Glomerular visceral epithelial cell (primary cell): ENCODE data around the gene LRMDA.

ENCODE experiments used
- DNase-seq: peaks from one replicate; pipeline ENCODE4 v3.0.0-alpha.2; 2016; ENCODE audit errors: extremely low spot score

The LRMDA gene

DNA sequence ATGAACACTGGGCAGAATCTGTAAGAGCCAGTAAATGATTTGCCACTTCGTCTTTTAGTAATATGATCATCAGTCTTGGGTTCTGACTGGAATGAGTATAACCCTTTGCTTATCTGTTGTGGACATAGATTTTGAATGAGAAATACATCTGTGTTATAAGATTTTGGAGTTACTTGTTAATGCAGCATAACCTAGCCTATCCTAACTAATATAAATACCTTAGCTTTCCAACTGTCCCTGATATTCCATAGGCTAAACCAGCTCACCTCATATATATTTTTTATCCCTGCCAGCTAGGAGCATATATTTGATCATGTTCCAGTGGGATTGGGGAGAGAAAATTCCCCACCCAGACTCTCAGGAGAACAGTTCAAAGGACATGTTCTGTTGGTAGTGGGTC, 15.1 kb downstream of the LRMDA start:
- no peak for DNase-seq

DNA sequence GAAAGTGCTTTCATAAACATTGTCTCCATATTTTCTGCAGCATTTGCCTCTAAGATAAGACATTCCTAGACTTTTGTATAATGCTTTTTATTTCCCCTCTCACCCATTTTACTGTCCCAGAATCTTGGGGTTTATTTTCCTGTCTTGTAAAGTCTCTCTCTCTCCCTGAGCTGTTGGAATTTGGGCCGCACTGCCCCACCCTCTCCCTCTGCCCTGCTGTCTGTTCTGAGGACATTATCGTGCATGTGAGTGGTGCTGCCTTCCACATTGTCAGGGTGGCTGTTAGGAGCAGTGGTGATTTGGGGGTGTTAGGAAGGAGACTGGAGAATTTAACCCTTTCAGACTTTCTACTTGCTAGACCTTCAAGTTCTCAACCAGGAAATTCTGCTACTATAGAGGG, 16.7 kb downstream of the LRMDA start:
- DNase-seq, result no peak

DNA sequence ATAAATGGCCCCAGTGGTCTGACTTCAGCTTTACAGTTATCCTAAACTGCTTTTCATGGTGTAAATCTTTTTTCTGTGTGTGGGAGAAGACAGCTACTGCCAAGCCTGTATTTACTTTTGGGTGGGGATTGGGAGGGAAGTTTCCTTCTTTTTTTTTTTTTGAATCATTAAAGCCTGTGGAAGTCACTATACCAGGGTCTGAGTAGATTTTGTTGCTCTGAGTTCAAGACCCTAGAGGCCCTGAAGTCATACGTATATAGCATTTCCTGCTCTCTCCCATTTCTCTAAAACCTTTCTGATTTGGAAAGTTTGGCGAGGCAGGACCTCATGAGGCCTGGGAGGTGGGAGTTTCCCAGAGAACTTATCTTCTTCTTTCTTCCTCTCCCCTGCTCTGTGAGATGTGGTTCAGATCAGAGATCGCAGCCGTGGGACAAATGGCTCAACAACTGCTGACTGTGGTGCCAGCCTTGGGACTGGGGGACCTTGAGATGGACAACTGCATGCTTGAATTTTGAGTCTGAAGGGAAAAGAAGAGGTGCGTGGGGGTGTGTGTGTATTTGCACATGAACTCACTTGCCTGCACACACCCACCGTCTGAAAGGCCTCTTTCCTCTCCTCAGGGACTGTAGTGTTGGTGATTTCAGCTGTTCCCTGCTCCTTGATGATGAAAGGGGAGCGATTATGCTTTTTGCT, 18.1 kb downstream of the LRMDA start:
- no peak for DNase-seq

DNA sequence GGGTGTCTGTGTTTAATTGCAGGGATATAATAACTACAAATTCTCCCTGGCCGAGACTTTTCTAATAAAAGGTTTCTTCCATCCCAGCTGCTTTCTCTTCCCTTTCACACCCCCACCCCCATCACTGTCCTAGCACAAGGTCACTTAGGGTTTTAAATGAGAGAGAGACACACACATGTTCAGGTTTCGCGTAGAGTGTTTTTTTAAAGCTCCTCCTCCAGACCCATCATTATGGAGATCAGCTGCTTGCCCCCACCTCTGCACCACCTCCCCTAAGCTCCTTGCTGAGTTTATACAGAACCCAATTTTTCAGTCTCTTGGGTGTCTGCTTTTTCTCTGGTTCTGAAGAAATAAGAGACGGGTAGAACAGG, 18.6 kb downstream of the LRMDA start:
- no peak for DNase-seq

DNA sequence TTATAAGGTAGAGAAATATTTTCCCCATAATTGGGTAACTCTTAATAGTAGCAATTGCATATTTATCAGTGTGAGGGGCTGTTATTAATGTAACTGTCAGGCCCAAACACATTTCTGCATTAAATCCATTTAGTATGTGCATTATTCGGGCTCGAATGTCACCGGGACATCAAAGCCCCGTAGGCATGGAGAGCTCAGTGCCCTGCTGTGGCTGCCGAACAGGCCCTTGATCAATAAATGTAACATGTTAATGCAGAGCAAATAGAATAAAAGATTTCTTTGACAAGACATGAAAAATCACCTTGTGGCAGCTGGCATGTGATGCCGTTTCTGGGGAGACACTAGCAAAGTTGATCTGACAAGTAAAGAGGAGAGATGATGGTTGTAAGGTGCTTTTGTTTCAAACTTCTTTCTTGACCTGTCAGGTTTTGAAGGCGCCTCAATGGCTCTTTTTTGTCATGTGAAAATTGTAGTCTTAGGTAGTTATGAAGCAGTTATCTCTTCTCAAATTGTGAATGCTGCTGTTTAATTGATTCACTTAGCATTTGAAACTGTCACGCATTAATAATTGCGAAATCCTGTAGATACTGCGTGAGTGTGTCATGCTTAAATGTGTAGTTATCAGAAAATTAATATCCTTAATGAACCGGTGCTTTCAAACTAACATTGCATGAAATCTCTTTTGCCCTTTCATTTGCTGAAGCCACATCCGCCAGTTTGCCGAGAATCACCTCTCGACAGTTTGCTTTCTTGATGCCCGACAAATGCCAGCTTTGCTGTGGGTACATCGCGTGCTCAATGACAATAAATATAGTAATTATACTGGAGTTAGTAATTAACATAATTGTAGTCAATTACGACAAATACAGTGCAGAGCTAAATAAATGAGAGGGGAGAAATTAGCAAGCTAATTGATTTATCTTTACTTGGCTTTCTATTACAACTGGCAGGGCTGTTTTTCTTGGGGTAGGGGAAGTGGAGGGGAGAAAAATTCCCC, 19.5 kb downstream of the LRMDA start:
- no peak for DNase-seq

DNA sequence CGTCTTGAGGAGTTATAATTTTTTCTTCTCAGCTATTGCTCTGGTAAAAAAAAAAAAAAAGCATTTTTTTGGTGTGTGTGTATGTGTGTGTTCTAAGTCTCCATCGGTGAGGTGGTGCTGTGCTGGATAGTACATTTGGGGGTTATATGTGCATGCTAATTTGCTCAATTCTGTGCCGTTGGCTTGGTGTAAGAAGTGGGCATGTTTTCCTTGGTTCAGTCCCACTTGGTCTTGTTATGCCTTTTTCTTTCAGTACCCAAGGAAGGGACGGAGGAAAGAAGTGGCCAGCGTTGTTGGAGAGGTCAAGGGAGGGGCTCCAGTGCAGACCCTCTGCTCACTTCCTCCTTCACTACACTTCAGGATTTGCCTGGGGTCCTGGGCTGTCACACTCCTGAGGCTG, 20.4 kb downstream of the LRMDA start:
- no peak for DNase-seq

DNA sequence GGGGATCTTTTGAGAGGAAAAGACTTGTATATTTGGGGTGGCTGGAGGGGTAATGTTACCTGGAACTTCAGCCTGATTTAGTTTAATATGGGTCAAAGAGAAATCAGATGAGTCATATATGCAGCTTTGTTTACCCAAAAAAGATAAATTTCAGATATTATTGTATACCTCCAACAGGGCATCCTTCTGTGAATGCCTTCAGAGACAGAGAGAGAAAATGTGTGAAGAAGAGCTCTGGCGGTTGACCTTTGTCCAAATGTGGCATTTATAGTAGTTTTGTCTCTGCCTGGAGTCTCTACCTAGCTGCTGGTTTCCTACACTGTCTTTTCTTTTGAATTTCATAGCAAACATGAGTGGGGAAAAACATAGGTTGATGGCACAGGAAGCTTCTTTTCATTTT, 21.6 kb downstream of the LRMDA start:
- DNase-seq, result no peak

DNA sequence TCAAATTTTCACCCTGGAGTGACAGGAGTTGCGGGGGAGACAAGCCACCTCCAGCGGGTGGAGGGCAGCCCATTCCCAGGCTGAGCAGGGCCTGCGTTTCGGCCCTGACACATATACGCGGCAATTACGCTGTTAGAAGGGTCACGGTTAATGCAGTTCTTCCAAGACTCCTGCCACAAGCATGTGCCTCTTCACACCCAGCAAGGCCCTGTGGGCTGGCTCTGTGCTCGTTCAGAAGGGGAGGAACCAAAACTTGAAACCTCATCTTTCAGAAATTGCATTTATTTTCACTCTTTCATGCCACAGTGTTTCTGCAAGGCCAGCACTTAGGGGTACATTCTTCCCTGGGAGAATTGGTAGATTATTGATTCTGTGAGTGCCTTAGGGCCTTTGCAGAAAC, 24.7 kb downstream of the LRMDA start:
- DNase-seq, result no peak

DNA sequence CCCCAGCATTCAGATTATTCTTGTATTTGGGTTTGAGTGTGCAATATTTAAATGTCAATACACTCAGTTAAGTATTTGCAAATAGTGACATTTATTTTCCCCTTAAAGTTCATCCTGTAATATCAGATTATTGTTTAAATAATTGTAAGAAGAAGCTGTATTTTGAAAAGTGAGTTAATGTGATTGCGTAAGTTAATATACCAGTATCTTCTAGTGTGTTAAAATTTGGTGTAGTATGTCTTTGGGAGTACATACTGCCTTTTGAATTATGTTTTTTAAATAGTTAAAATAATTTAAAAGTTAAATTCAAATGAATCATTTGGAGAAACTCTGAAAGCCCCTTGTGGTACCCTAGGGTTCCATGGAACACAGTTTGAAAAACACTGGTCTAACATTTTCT, 28.6 kb downstream of the LRMDA start:
- no peak for DNase-seq

DNA sequence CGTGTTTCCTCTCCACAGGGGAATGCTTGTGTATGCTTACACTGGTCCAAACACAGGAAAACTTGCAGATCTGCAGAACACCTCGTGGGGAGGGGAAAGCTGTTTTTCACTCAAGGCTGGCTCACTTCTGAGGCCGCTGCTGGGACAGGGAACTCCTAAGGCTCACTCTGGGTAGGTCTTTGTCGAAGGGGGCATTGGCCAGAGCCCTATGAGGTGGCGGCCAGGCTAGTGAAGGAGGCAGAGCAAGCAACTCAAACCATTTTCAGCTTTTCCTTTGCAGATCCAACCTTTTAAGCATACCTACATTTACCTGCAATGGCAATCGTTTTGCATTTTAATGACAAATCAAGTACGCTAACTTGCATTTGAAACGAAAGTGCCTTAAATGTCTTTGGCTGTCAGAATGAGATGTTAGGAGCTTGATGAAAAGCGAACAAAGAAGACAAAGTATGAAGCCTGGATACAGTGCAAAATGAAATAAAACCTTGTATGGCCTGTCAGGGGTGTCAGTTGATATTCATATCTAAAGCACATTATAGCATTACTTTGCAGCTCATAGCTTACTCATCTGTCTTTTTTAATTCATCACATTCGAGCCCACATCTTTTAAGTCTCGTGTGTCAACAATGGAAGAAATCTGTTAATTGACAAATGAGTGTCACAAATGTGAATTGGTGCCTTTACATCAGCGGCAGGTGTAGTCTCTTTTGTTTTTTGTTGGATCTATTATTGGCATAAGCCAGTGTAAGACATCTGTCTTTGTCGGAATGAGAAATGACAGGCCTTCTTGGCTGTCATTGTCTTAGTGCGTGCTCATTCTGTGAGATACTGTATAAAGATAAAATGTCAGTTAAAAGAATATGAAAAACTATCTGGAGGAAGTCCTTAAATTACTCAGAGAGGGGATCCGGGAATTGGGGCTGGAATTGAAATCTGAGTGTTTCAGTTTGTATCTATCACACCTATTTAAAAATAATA, 30.5 kb downstream of the LRMDA start:
- no peak for DNase-seq

DNA sequence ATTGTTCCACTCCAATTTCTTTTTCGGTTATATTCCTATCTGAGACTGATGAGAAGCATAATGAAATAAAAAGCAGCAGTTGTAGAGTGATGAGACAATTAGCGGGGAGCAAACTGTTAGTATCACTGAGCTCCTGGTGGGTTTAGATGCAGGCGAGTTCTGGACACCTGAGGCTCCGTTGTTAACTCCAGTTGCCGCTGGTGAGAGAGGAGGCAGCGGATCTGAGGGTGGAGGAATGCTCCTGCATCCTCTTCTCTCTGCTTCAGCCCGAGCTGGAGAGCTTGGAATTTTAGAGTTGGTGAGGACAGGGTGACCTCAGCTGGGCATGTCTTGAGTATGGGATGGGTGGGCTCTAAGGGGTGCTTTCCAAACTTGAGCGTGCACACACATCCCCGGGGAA, 31.4 kb downstream of the LRMDA start:
- no peak for DNase-seq

DNA sequence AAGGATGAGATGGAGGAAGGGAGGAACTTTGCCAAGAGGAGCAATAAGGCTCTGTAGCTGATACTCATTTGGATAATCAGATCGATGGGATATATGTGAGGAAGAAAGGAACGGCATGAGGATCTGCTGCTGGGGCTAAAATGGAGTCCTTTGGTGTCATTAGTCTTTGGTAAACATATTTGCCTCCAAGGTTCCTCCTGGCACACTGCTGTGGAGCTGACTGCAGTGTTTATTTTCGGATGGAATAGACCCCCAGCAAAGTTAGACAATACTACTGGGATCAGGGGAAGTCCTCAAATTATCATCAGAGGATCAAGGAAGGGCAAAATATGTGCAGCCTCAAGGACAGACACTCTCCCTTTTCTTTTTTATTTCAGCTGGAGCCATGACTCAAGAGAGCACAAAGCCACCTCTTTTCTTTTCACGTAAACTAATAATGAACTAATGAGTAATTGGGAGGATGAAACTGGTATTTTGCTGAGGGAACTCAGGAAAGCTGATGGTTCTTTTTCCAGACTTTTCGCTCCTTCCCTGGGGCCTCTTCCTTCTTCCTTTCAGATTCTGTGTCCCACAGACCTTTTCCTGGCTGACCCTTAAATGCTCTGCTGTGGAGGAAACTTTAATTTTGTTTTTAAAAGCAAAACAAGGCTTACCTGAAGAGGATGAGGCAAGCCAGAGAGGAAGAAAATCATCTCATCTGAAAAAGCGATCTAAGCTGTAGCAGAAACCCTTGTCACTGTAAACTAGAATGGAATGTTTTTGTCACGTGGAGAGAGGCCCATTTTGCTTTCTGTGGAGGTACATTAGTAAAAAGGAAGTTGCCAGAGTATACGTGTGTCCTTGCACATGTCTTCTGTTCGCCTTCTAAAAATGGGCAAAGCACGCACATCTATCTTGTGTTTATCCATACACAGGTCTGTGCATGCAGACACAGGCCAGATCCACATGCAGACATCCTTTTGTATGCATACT, 33.3 kb downstream of the LRMDA start:
- DNase-seq, result no peak

DNA sequence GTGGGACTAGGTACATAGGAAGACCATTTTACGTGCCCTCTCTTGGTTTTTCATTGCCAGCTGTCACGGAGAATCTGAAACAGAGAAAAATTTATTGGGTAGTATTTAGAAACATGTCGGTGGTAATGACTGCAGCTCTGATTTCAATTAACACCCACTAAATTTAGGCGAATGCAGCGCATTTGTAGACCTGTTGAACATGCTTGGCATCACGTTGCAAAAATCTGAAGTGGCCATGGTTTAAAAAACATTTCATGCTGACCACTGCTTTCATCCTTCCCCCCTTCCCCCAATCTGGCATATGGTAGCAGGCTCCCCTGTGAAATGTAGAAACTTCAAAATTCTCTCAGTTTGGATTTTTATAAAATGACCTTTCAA, 34.0 kb downstream of the LRMDA start:
- DNase-seq, result no peak

DNA sequence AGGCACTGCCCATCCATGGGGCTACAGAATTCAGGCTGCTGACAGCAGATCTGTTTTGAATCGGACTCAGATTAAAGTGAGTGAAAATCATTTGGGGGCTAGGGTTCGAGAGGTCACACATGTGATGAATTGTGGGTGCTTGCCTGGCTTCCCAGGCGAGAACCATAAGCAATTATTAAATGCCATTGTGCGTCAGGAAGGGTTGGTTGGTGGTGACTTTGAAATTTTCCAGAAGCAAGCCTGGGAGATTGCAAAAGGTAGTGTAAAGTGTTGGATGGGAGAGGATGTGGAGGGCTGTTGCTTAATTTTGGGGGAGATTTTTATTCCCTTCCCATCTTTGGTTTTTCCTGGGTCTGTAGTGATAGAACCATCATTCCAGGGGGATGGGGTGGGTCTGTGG, 34.6 kb downstream of the LRMDA start:
- no peak for DNase-seq

DNA sequence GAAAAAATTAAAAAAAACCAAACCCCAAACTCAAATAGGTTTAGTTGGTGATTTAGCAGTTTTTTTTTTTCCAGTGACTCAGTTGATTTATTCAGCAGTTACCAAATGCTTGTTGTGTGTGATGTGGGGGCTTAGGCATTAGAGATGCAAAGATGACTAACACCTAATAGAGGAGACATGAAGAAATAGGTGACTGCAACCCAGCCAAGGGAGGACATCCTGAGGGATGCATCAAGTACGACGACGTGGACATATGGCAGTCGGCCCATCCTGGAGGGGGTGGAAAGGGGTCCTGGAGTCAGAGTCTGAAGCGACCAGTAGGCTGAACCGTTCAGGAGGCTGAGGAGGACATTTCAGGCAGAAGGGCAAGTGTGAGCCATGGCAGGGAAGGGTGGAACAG, 35.5 kb downstream of the LRMDA start:
- DNase-seq, result no peak

DNA sequence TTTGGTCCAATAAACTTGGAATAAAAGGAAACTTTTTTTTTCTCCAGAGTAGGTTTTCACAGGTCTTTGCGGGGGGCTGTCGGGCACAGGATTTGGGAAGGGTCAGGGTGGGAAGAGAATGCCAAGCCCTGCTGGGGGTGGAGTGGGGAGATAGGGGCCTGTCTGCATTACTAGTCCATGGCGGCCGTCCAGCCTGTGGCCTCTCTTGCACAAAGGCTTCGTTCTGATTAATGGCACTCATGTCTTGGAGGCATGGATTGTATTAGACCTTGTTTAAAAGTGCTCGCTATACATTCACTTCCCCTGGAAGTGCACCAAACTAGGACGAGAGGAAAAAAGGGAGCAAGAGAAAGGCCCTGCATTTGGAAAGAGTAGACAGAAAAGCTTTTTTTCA, 37.2 kb downstream of the LRMDA start:
- DNase-seq, result no peak

DNA sequence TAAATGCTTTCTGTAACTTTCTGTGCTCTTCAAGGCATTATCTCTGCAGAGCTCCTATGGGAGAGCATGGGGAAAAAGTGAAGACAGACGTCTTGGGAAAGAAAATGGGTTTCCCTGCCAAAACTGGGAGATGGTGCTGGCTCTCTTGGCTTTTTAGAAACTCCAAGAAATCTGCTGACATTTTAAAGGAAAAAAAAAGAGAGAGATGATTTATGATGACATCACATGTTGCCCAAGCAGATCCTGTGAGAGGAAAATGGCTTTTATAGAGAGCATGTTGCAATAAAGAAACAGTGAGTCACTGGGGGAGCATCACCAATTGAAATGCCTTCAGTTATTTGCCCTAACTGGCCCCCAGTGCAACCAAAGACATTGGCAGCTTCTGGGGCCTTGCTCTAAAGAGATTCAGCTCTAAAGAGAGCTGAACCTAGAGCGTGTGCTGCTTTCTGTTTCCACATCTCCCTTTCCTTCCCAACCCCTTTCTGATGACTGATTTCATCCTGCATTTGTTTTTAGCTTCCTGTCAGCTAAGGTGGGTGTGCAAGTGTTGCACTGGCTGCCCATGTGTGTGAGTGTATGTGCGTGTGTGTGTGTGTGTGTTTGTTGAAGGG, 37.7 kb downstream of the LRMDA start:
- peak; percentile 77 for DNase-seq

DNA sequence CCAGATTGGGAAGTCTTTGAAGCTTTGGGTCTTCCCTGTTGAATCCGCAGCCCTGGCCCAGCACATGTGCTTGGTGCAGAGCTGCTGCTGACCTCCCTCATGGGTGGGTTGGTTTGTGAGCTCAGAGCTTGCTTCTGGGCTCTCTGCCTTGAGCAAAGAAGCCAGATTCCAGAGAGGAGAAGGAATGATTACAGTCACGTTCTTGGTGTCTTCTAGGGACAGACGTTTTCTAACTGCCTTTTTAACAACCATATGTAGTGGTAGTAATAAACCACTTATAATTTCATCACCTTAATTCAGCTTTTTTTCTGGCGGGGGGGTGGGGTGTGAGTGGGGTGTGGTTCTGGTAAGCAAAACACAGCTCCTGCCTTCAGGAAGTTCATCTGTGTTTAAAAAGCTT, 39.5 kb downstream of the LRMDA start:
- no peak for DNase-seq

DNA sequence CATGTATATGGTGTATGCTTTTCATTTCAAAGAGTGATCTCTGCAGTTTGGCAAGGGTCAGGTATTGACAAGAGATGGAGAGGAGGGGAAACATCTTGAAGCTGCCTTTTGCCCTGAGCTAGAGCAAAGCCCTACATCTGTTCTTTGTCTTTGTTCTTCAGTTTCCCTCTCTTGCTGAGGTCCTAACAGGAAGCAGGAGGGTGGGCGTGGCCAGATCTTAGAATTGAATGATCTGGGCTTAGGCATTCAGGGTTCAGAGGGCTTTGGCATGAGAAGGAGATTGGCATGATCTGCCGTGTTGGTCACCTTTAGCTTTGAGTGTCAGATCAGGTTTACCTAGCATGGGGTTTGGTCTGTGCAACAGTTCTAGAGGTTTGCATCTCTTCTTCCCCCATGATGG, 41.3 kb downstream of the LRMDA start:
- no peak for DNase-seq

DNA sequence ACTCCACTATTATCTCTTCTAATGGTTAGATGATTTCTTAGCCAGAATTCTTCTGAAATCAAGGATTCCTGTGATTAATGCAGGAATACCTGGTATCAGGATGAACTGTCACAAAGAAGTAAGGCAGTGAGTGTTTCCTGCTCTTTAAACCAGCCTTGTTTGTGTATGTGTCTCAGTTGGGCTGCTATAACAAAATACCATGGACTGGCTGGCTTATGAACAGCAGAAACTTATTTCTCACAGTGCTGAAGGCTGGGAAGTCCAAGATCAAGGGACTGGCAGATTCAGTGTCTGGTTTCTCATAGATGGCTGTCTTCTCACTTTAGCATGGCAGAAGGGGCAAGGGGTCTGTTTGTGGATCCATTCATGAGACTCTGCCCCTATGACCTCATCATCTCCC, 42.7 kb downstream of the LRMDA start:
- DNase-seq, result no peak
